ENCODE measurements around the gene KLLN.

The KLLN gene

DNA sequence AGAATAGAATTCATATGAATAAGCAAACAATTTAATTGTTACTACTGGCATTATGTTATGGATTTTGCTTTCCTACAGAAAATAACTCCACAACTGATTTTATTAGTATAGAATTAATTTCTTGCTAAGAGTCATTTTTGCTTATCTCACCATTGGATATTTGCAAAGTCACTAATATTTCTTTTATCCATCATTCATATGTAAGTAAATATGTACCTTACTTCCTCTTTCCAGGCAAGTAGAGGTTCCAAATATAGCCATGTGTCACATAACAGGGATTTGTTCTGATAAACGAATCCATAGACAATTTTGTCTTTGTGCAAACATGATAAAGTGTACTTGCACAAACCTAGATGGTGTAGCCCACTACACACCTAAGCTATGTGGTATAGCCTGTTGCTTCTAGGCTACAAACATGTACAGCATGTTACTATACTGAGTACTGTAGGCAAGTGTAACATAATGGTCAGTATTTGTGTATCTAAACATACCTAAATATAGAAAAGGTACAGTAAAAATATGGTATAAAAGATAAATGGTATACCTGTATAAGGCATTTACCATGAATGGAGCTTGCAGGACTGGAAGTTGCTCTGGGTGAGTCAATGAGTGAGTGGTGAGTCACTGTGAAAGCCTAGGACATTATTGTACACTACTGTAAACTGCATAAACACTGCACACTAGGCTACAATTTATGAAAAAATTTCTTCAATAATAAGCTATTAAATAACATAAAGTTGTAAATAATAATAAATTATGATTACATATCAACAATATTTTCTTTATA lies 18.3 kb downstream of the KLLN start:
- Histone ChIP-seq H3K4me1 (ENCODE audit: low read depth, poor library complexity, severe bottlenecking) (no peaks in the 10 kb centered on the region), H3K27me3 (ENCODE audit: insufficient read depth, low read depth) (no peaks in the 10 kb centered on the region), H4K20me1 (ENCODE audit: insufficient read depth) (no peaks in the 10 kb centered on the region), H3K79me2 (ENCODE audit: insufficient read depth, low read depth) (no peaks in the 10 kb centered on the region), H3K9ac (no peak overlapping the region), H3K4me2 (no peak overlapping the region), H3K36me3 (ENCODE audit: insufficient read depth) (no peaks in the 10 kb centered on the region), H2AFZ (ENCODE audit: low read depth) (no peak overlapping the region), H3K27ac (no peak overlapping the region), H3K4me3 (IDR thresholded peaks at IDR 0.05; ENCODE audit: insufficient read depth, low read depth, low read length) (no peak overlapping the region)
- TF ChIP-seq CTCF (conservative IDR thresholded peaks at IDR 0.05; ENCODE audit: low read depth, low read length), result no peak

- Histone ChIP-seq H3K27me3 (ENCODE audit: insufficient read depth, low read depth) (no peaks in the 10 kb centered on the region), H3K27ac (no peak overlapping the region), H4K20me1 (ENCODE audit: insufficient read depth) (no peaks in the 10 kb centered on the region), H3K4me1 (ENCODE audit: low read depth, poor library complexity, severe bottlenecking) (no peaks in the 10 kb centered on the region), H3K9ac (no peak overlapping the region), H3K79me2 (ENCODE audit: insufficient read depth, low read depth) (no peaks in the 10 kb centered on the region), H2AFZ (ENCODE audit: low read depth) (no peak overlapping the region), H3K4me2 (no peak overlapping the region), H3K4me3 (IDR thresholded peaks at IDR 0.05; ENCODE audit: insufficient read depth, low read depth, low read length) (no peak overlapping the region), H3K36me3 (ENCODE audit: insufficient read depth) (no peaks in the 10 kb centered on the region)
- no peak for TF ChIP-seq CTCF (conservative IDR thresholded peaks at IDR 0.05; ENCODE audit: low read depth, low read length)
Measured at GRCh38 chr10:87843714-87844113, 19.6 kb downstream of the KLLN start.

GRCh38 chr10:87842776-87843497 lies 20.4 kb downstream of the KLLN start:
- TF ChIP-seq CTCF (conservative IDR thresholded peaks at IDR 0.05; ENCODE audit: low read depth, low read length), result no peak
- Histone ChIP-seq H3K4me1 (ENCODE audit: low read depth, poor library complexity, severe bottlenecking) (no peaks in the 10 kb centered on the region), H4K20me1 (ENCODE audit: insufficient read depth) (no peaks in the 10 kb centered on the region), H3K4me2 (no peak overlapping the region), H2AFZ (ENCODE audit: low read depth) (no peak overlapping the region), H3K79me2 (ENCODE audit: insufficient read depth, low read depth) (no peaks in the 10 kb centered on the region), H3K27me3 (ENCODE audit: insufficient read depth, low read depth) (no peaks in the 10 kb centered on the region), H3K4me3 (IDR thresholded peaks at IDR 0.05; ENCODE audit: insufficient read depth, low read depth, low read length) (no peak overlapping the region), H3K36me3 (ENCODE audit: insufficient read depth) (no peaks in the 10 kb centered on the region), H3K9ac (no peak overlapping the region), H3K27ac (no peak overlapping the region)

GRCh38 chr10:87842220-87842641 lies 21.1 kb downstream of the KLLN start:
- Histone ChIP-seq H3K27me3 (ENCODE audit: insufficient read depth, low read depth) (no peaks in the 10 kb centered on the region), H3K36me3 (ENCODE audit: insufficient read depth) (no peaks in the 10 kb centered on the region), H3K9ac (no peak overlapping the region), H3K4me3 (IDR thresholded peaks at IDR 0.05; ENCODE audit: insufficient read depth, low read depth, low read length) (no peak overlapping the region), H3K4me1 (ENCODE audit: low read depth, poor library complexity, severe bottlenecking) (no peaks in the 10 kb centered on the region), H4K20me1 (ENCODE audit: insufficient read depth) (no peaks in the 10 kb centered on the region), H2AFZ (ENCODE audit: low read depth) (no peak overlapping the region), H3K27ac (no peak overlapping the region), H3K79me2 (ENCODE audit: insufficient read depth, low read depth) (no peaks in the 10 kb centered on the region), H3K4me2 (no peak overlapping the region)
- no peak for TF ChIP-seq CTCF (conservative IDR thresholded peaks at IDR 0.05; ENCODE audit: low read depth, low read length)

Data from KMS-11 (cell line).